H1 (cell line): ENCODE data around the gene DNLZ. TPM values are rescaled to one million over a fixed set of nuclear protein-coding genes. Genes with fewer than 3 reads are reported as not detected.

ENCODE experiments used
- CTCF ChIA-PET: fragments of 300-600 bp; sonication (Branson Sonifier 250); formaldehyde crosslinking; loops from one replicate; lab custom pipeline; 2021; ENCODE audit not compliant: partially characterized antibody; lab: Charles Lee
- POLR2A ChIA-PET: fragments of 300-600 bp; sonication (Branson Sonifier 250); formaldehyde crosslinking; loops from one replicate; lab custom pipeline; 2021; ENCODE audit warnings: inconsistent platforms; ENCODE audit not compliant: partially characterized antibody; lab: Charles Lee
- DNase-seq, 2 experiments: peaks; one replicate each; pipeline versions ENCODE4 v3.0.0 to v3.0.0-alpha.2; 2010 to 2022; ENCODE audit warnings: low spot score in 2 of 2, low read depth in 1 of 2, mixed read lengths in 1 of 2
- FAIRE-seq: peaks from 2 replicates; lab custom pipeline; 2011; peaks lifted over from hg19 to GRCh38; lab: Jason Lieb, UNC
- H2AFZ ChIP-seq: 2 replicates; pipeline ENCODE4 v1.8.1; 2012; ENCODE audit warnings: low read length, inconsistent platforms
- H2AK5ac ChIP-seq: 2 replicates; pipeline ENCODE4 v1.6.1; 2013; ENCODE audit warnings: low read depth, low read length
- H2BK120ac ChIP-seq: replicated peaks from 2 replicates; pipeline ENCODE3; 2013; ENCODE audit warnings: low read depth, low read length, inconsistent platforms
- H2BK12ac ChIP-seq: 2 replicates; pipeline ENCODE4 v1.6.1; 2013; ENCODE audit warnings: low read depth, low read length
- H2BK15ac ChIP-seq: 2 replicates; pipeline ENCODE4 v1.6.1; 2013; ENCODE audit warnings: low read length
- H2BK20ac ChIP-seq: 2 replicates; pipeline ENCODE4 v1.6.1; 2013; ENCODE audit warnings: low read length
- H2BK5ac ChIP-seq: 2 replicates; pipeline ENCODE4 v1.6.1; 2013; ENCODE audit warnings: low read depth, low read length
- H3K14ac ChIP-seq: 2 replicates; pipeline ENCODE4 v1.6.1; 2013; ENCODE audit warnings: inconsistent platforms; ENCODE audit not compliant: insufficient read length
- H3K18ac ChIP-seq: 2 replicates; pipeline ENCODE4 v1.6.1; 2013; ENCODE audit warnings: low read length; ENCODE audit errors: extremely low read depth
- H3K23ac ChIP-seq: 2 replicates; pipeline ENCODE4 v1.6.1; 2013; ENCODE audit warnings: inconsistent platforms; ENCODE audit not compliant: insufficient read length
- H3K23me2 ChIP-seq: 2 replicates; pipeline ENCODE4 v1.6.1; 2013; ENCODE audit warnings: low read depth, low read length
- H3K27ac ChIP-seq: 2 replicates; pipeline ENCODE4 v1.6.1; 2011; ENCODE audit warnings: low read depth, low read length, inconsistent platforms
- H3K27me3 ChIP-seq, 4 experiments: replicated peaks in 1 of 4; 1 replicate in 1 of 4; 2 replicates in 3 of 4; pipeline versions ENCODE4 v1.6.1 to v1.8.1; 2011 to 2013; ENCODE audit warnings: low read length in 3 of 4, mild to moderate bottlenecking in 3 of 4, inconsistent platforms in 2 of 4, mixed read lengths in 2 of 4, moderate library complexity in 1 of 4; ENCODE audit not compliant: control insufficient read depth in 3 of 4, insufficient read depth in 3 of 4; ENCODE audit errors: extremely low read depth in 1 of 4
- H3K36me3 ChIP-seq, 4 experiments: 2 replicates each; pipeline versions ENCODE4 v1.6.1 to v1.8.1; 2011 to 2013; ENCODE audit warnings: mild to moderate bottlenecking in 4 of 4, low read length in 3 of 4, moderate library complexity in 2 of 4, control low read depth in 1 of 4, inconsistent platforms in 1 of 4; ENCODE audit not compliant: insufficient read depth in 4 of 4, control insufficient read depth in 2 of 4
- H3K4ac ChIP-seq: replicated peaks from 2 replicates; pipeline ENCODE3; 2013; ENCODE audit warnings: low read length, low read depth, mixed read lengths, inconsistent platforms; ENCODE audit not compliant: insufficient read length
- H3K4me1 ChIP-seq, 4 experiments: replicated peaks in 1 of 4; 1 replicate in 1 of 4; 2 replicates in 3 of 4; pipeline versions ENCODE4 v1.6.1 to v1.8.1; 2011 to 2013; ENCODE audit warnings: low read length in 3 of 4, inconsistent platforms in 2 of 4, mixed read lengths in 1 of 4; ENCODE audit not compliant: insufficient read depth in 4 of 4, control insufficient read depth in 3 of 4
- H3K4me2 ChIP-seq, 2 experiments: 2 replicates each; pipeline versions ENCODE4 v1.6.1 to v1.8.1; 2011 to 2013; ENCODE audit warnings: low read depth in 2 of 2, low read length in 2 of 2, control low read depth in 1 of 2, inconsistent platforms in 1 of 2, mild to moderate bottlenecking in 1 of 2; ENCODE audit not compliant: insufficient read depth in 1 of 2
- H3K4me3 ChIP-seq, 4 experiments: fragments of 200-600, 300-600 bp in 1 of 4; sonication (generic), shearing (Covaris generic), sonication (Bioruptor Twin) in 1 of 4; 2 replicates each; pipeline versions ENCODE4 v1.5.1 to v1.8.1; 2011 to 2016; ENCODE audit warnings: low read length in 4 of 4, low read depth in 3 of 4, control low read depth in 2 of 4, inconsistent platforms in 2 of 4, mild to moderate bottlenecking in 2 of 4, mixed read lengths in 1 of 4, moderate library complexity in 1 of 4; ENCODE audit not compliant: insufficient read depth in 2 of 4; ENCODE audit errors: extremely low read depth in 1 of 4
- H3K56ac ChIP-seq: replicated peaks from 2 replicates; pipeline ENCODE3; 2013; ENCODE audit warnings: low read depth, mild to moderate bottlenecking, mixed read lengths, low read length, inconsistent platforms; ENCODE audit not compliant: insufficient read length
- H3K79me1 ChIP-seq: 2 replicates; pipeline ENCODE4 v1.6.1; 2013; ENCODE audit warnings: low read depth, low read length, control low read depth
- H3K79me2 ChIP-seq, 2 experiments: 2 replicates each; pipeline versions ENCODE4 v1.6.1 to v1.8.1; 2012 to 2013; ENCODE audit warnings: low read length in 2 of 2, mild to moderate bottlenecking in 2 of 2, inconsistent platforms in 1 of 2; ENCODE audit not compliant: insufficient read depth in 2 of 2, control insufficient read depth in 1 of 2
- H3K9ac ChIP-seq, 4 experiments: replicated peaks in 1 of 4; 1 replicate in 1 of 4; 2 replicates in 3 of 4; pipeline versions ENCODE4 v1.6.1 to v1.8.1; 2011 to 2013; ENCODE audit warnings: low read depth in 3 of 4, low read length in 3 of 4, control low read depth in 2 of 4, mild to moderate bottlenecking in 2 of 4, moderate library complexity in 2 of 4, inconsistent platforms in 1 of 4; ENCODE audit errors: extremely low read depth in 1 of 4
- H3K9me3 ChIP-seq, 2 experiments: 2 replicates each; pipeline versions ENCODE4 v1.6.1 to v1.8.1; 2012 to 2013; ENCODE audit warnings: mild to moderate bottlenecking in 2 of 2, moderate library complexity in 2 of 2, control low read depth in 1 of 2, inconsistent platforms in 1 of 2, low read depth in 1 of 2, low read length in 1 of 2, mixed read lengths in 1 of 2; ENCODE audit not compliant: insufficient read depth in 2 of 2
- H4K20me1 ChIP-seq, 2 experiments: replicated peaks in 1 of 2; 2 replicates each; pipeline versions ENCODE3 to v1.8.1; 2011 to 2013; ENCODE audit warnings: inconsistent platforms in 2 of 2, low read length in 2 of 2, mild to moderate bottlenecking in 1 of 2; ENCODE audit not compliant: insufficient read depth in 2 of 2, control insufficient read depth in 1 of 2
- H4K5ac ChIP-seq: 2 replicates; pipeline ENCODE4 v1.6.1; 2013; ENCODE audit warnings: low read length, low read depth, mixed read lengths, inconsistent platforms; ENCODE audit not compliant: insufficient read length
- H4K8ac ChIP-seq: 2 replicates; pipeline ENCODE4 v1.8.0; 2013; ENCODE audit warnings: mild to moderate bottlenecking, moderate library complexity, low read length, inconsistent platforms; ENCODE audit not compliant: insufficient read depth; ENCODE audit errors: extremely low read depth
- H4K91ac ChIP-seq: replicated peaks from 2 replicates; pipeline ENCODE3; 2013; ENCODE audit warnings: low read length, mixed read lengths, inconsistent platforms; ENCODE audit not compliant: insufficient read length
- BCL11A ChIP-seq, 2 experiments: IDR thresholded peaks; one replicate each; pipeline ENCODE4 v1.6.1; 2011; ENCODE audit warnings: low read depth in 2 of 2, low read length in 2 of 2, mild to moderate bottlenecking in 2 of 2
- POLR2A ChIP-seq, 2 experiments: IDR thresholded peaks; 1 replicate in 1 of 2; 2 replicates in 1 of 2; pipeline ENCODE4 v1.6.1; 2011; ENCODE audit warnings: low read depth in 2 of 2, low read length in 2 of 2, mild to moderate bottlenecking in 2 of 2; ENCODE audit errors: control extremely low read depth in 1 of 2
- RBBP5 ChIP-seq: IDR thresholded peaks from 2 replicates; pipeline ENCODE4 v1.7.1; 2012; ENCODE audit warnings: low read depth, mild to moderate bottlenecking, inconsistent platforms, low read length, moderate library complexity, borderline replicate concordance
- SRF ChIP-seq: IDR thresholded peaks from 2 replicates; pipeline ENCODE4 v1.6.1; 2011; ENCODE audit warnings: mild to moderate bottlenecking, low read depth, low read length, moderate library complexity
- WGBS, 2 experiments: shearing (Covaris generic) in 1 of 2; methylation state at CpG; one replicate each; pipeline versions ENCODE4 v1.1.6 to v1.1.7; 2013 to 2015; ENCODE audit warnings: low lambda C conversion rate in 2 of 2, mixed read lengths in 2 of 2, inconsistent platforms in 1 of 2, low coverage in 1 of 2, missing lambda C conversion rate in 1 of 2; ENCODE audit not compliant: insufficient replicate concordance in 2 of 2, insufficient coverage in 1 of 2, insufficient read length in 1 of 2; ENCODE audit errors: extremely low coverage in 1 of 2, missing lambda C conversion rate in 1 of 2; 5-methylcytosine and 5-hydroxymethylcytosine counted together
- polyA plus RNA-seq, 7 experiments: library from polyadenylated mRNA; depleted of rRNA in 3 of 7; stranded (reverse) in 5 of 7; unstranded in 2 of 7; fragments of >200 nt in 5 of 7; fragments of 200-250 nt in 2 of 7; gene quantifications; 1 replicate in 5 of 7; 2 replicates in 1 of 7; 4 replicates in 1 of 7; pipeline versions ENCODE4 v1.2.1 to v1.2.3, GENCODE V29; 2011 to 2013; ENCODE audit warnings: missing spikeins in 2 of 7, mixed read lengths in 2 of 7
- total RNA-seq: library from RNA; stranded (reverse); fragmentation: NEBNext Ultra II Directional; extraction: Animal tissue kit (Norgen Biotek cat#: 25700); gene quantifications from 2 replicates; pipeline ENCODE4 v1.2.1, GENCODE V29; 2021

DNLZ gene
- total and polyA plus RNA-seq, 2 of the 8 experiments (the other 6 are each of a cell fraction or from before 2014, with no cell fraction given), result 11.6 to 17.9 TPM

- FAIRE-seq (no peak), DNase-seq (no peak)
- H3K9me3 ChIP-seq, result no peaks in the 10 kb centered on the region
- H3K14ac ChIP-seq, result no peak overlapping the region
- POLR2A ChIA-PET, result interaction anchor here (0.6 to 14.6 kb wide), 10 partner anchors 12 to 257 kb away, joined by 3 to 139 read pairs (median 16); partner anchors contain the start of genes DNLZ, ENTR1 and PMPCA
- no peak overlapping the region for H3K56ac ChIP-seq
- no peaks in the 10 kb centered on the region for H3K27me3 ChIP-seq
- H2AK5ac ChIP-seq, result no peak overlapping the region
- peaks cover 4 to 14% of the 10 kb centered on the region in 2 experiments for H4K20me1 ChIP-seq
- peak overlapping the region; percentile 81 to 95 for H3K4me2 ChIP-seq
- peak overlapping the region; percentile 81 for H4K8ac ChIP-seq
- peaks cover 0 to 26% of the 10 kb centered on the region in 2 experiments; a peak in 2 of 4 replicates for H3K79me2 ChIP-seq
- H3K79me1 ChIP-seq, result peaks cover 10% of the 10 kb centered on the region; the same call in 1 of the 2 replicates
- no peak overlapping the region for H4K91ac ChIP-seq
- WGBS, 2 experiments, result 15% methylated on average over 48 of the region's 67 CpGs; no CpG with 5 or more reads in 1 of the 2 experiments
- no peak overlapping the region for H3K23ac ChIP-seq
- H3K4me3 ChIP-seq, result peak overlapping the region; percentile 73 to 84 (median 79)
- no peak overlapping the region for H2BK15ac ChIP-seq
- no peak overlapping the region for H2BK20ac ChIP-seq
- H3K4me1 ChIP-seq, result peaks cover 0 to 10% (median 7%) of the 10 kb centered on the region in 4 experiments; a peak in 5 of 7 replicates
- H3K27ac ChIP-seq, result peak overlapping the region; percentile 29; the same call in 1 of the 2 replicates
- no peak overlapping the region for H2BK12ac ChIP-seq
- H3K18ac ChIP-seq, result no peak overlapping the region; the same call in 1 of the 2 replicates
- no peak overlapping the region for H2BK120ac ChIP-seq
- CTCF ChIA-PET, result interaction anchor here (0.6 to 3.4 kb wide), 5 partner anchors 9 to 272 kb away, joined by 3 to 26 read pairs (median 3); no protein-coding TSS in a partner anchor
- peak overlapping the region; percentile 46 to 76 (median 74); a peak in 6 of 7 replicates for H3K9ac ChIP-seq
- peaks cover 31 to 51% (median 44%) of the 10 kb centered on the region in 4 experiments for H3K36me3 ChIP-seq
- H4K5ac ChIP-seq, result no peak overlapping the region
- H2AFZ ChIP-seq, result no peak overlapping the region
- peak overlapping the region; percentile 57 for H3K4ac ChIP-seq
- peak overlapping the region; percentile 67; the same call in 1 of the 2 replicates for H2BK5ac ChIP-seq
- peaks cover 6% of the 10 kb centered on the region; the same call in 1 of the 2 replicates for H3K23me2 ChIP-seq
- TF ChIP-seq POLR2A (IDR thresholded peaks at IDR 0.05; ENCODE audit: control extremely low read depth in 1 of 2, low read depth in 2 of 2, low read length in 2 of 2) (0 out of 3 replicates have a peak, but pooled peaks of 1 of the 2 experiments have one; percentile 24), SRF (no peak), RBBP5 (no peak), BCL11A (IDR thresholded peaks at IDR 0.05; ENCODE audit: low read depth in 2 of 2, low read length in 2 of 2) (no peak)
These were observed 35.9 kb upstream of the DNLZ start for GRCh38 chr9:136399176-136400037.
